ENCODE data around the gene STUM.
A peak's percentile ranks its signal among the peaks of the same experiment; 100 is the strongest.

STUM gene

GRCh38 chr1:226545836-226546596 is 2.5 kb upstream of the STUM start:
- Mint-ChIP-seq H3K27me3 (ENCODE audit: low read depth) (peaks cover 54% of the 10 kb centered on the region), H3K4me1 (ENCODE audit: low read depth) (peaks cover 9% of the 10 kb centered on the region), H3K4me3 (no peak overlapping the region), H3K9me3 (no peaks in the 10 kb centered on the region), H3K36me3 (ENCODE audit: low read depth) (no peaks in the 10 kb centered on the region), H3K27ac (no peak overlapping the region)
- DNase-seq (ENCODE audit: low spot score): no peak

GRCh38 chr1:226546926-226547325 is 1.6 kb upstream of the STUM start:
- no peak overlapping the region for H3K4me3 Mint-ChIP-seq
- no peaks in the 10 kb centered on the region for H3K9me3 Mint-ChIP-seq
- no peak for DNase-seq (ENCODE audit: low spot score)
- no peaks in the 10 kb centered on the region for H3K36me3 Mint-ChIP-seq (ENCODE audit: low read depth)
- peaks cover 9% of the 10 kb centered on the region for H3K4me1 Mint-ChIP-seq (ENCODE audit: low read depth)
- H3K27me3 Mint-ChIP-seq (ENCODE audit: low read depth): peaks cover 63% of the 10 kb centered on the region
- H3K27ac Mint-ChIP-seq: no peak overlapping the region

GRCh38 chr1:226547754-226548191 is 791 bp upstream of the STUM start:
- Mint-ChIP-seq H3K27ac (no peak overlapping the region), H3K36me3 (ENCODE audit: low read depth) (no peaks in the 10 kb centered on the region), H3K27me3 (ENCODE audit: low read depth) (peaks cover 69% of the 10 kb centered on the region), H3K4me3 (no peak overlapping the region), H3K4me1 (ENCODE audit: low read depth) (peaks cover 9% of the 10 kb centered on the region), H3K9me3 (no peaks in the 10 kb centered on the region)
- peak; percentile 40 for DNase-seq (ENCODE audit: low spot score)

GRCh38 chr1:226549094-226549936 is 751 bp downstream of the STUM start:
- Mint-ChIP-seq H3K4me1 (ENCODE audit: low read depth) (peaks cover 9% of the 10 kb centered on the region), H3K27ac (no peak overlapping the region), H3K4me3 (peak overlapping the region; percentile 32), H3K36me3 (ENCODE audit: low read depth) (no peaks in the 10 kb centered on the region), H3K27me3 (ENCODE audit: low read depth) (peaks cover 79% of the 10 kb centered on the region), H3K9me3 (no peaks in the 10 kb centered on the region)
- DNase-seq (ENCODE audit: low spot score): no peak

- Mint-ChIP-seq H3K27ac (no peak overlapping the region), H3K9me3 (no peaks in the 10 kb centered on the region), H3K36me3 (ENCODE audit: low read depth) (no peaks in the 10 kb centered on the region), H3K4me1 (ENCODE audit: low read depth) (peaks cover 9% of the 10 kb centered on the region), H3K4me3 (peak overlapping the region; percentile 55), H3K27me3 (ENCODE audit: low read depth) (peaks cover 81% of the 10 kb centered on the region)
- peak; percentile 10 for DNase-seq (ENCODE audit: low spot score)
Measured at GRCh38 chr1:226549937-226550671, 1.5 kb downstream of the STUM start.

DNA sequence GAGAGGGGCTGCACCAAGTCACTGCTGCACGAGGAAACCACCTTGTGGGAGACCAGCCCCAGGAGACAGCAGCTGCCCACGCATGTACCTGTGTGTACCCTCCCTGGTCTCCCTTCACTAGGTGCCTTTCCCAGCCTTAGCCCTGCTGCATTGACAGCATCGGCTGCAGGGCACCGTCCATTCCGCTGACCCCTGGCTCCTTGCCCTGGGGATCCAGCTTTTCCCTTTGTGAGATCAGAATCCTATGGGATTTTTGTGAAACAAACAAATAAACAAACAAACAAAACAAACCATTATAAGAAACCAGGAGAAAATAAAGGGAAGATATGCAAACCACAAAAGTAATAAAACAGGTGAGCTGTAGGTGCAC is 2.1 kb downstream of the STUM start:
- Mint-ChIP-seq H3K36me3 (ENCODE audit: low read depth) (no peaks in the 10 kb centered on the region), H3K27me3 (ENCODE audit: low read depth) (peaks cover 81% of the 10 kb centered on the region), H3K4me3 (no peak overlapping the region), H3K27ac (no peak overlapping the region), H3K4me1 (ENCODE audit: low read depth) (peaks cover 9% of the 10 kb centered on the region), H3K9me3 (no peaks in the 10 kb centered on the region)
- no peak for DNase-seq (ENCODE audit: low spot score)

- no peaks in the 10 kb centered on the region for H3K9me3 Mint-ChIP-seq
- no peaks in the 10 kb centered on the region for H3K36me3 Mint-ChIP-seq (ENCODE audit: low read depth)
- H3K27me3 Mint-ChIP-seq (ENCODE audit: low read depth): peaks cover 74% of the 10 kb centered on the region
- no peak overlapping the region for H3K27ac Mint-ChIP-seq
- H3K4me1 Mint-ChIP-seq (ENCODE audit: low read depth): peaks cover 9% of the 10 kb centered on the region
- DNase-seq (ENCODE audit: low spot score): no peak
- no peak overlapping the region for H3K4me3 Mint-ChIP-seq
Measured at GRCh38 chr1:226551299-226551698, 2.7 kb downstream of the STUM start.

DNA sequence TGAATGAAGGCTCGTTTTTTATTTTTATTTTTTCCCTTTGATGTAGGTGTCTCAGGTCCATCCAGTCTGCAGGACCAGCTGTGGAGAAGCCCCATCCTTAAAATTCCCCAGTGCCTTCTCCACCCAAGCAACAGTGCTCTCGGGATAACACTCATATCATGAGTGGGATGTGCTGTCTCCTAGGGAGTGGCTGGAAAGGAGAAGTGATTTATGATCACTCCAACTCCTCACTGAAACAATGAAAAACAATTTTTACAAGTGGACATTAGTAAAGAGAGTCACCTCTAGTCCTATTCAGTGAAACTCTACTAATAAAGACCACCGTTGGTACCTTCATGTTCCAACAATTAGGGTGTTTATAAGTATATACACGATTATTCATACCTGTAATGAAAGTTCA is 3.5 kb downstream of the STUM start:
- Mint-ChIP-seq H3K4me1 (ENCODE audit: low read depth) (peaks cover 9% of the 10 kb centered on the region), H3K36me3 (ENCODE audit: low read depth) (no peaks in the 10 kb centered on the region), H3K27me3 (ENCODE audit: low read depth) (peaks cover 69% of the 10 kb centered on the region), H3K9me3 (no peaks in the 10 kb centered on the region), H3K4me3 (no peak overlapping the region), H3K27ac (no peak overlapping the region)
- DNase-seq (ENCODE audit: low spot score): no peak

GRCh38 chr1:226553266-226553923 is 4.8 kb downstream of the STUM start:
- H3K36me3 Mint-ChIP-seq (ENCODE audit: low read depth): no peaks in the 10 kb centered on the region
- H3K27me3 Mint-ChIP-seq (ENCODE audit: low read depth): peaks cover 64% of the 10 kb centered on the region
- H3K4me1 Mint-ChIP-seq (ENCODE audit: low read depth): peaks cover 7% of the 10 kb centered on the region
- H3K27ac Mint-ChIP-seq: no peak overlapping the region
- no peak overlapping the region for H3K4me3 Mint-ChIP-seq
- H3K9me3 Mint-ChIP-seq: no peaks in the 10 kb centered on the region
- DNase-seq (ENCODE audit: low spot score): no peak

- no peak for DNase-seq (ENCODE audit: low spot score)
- Mint-ChIP-seq H3K27ac (no peak overlapping the region), H3K4me3 (no peak overlapping the region), H3K27me3 (ENCODE audit: low read depth) (peaks cover 64% of the 10 kb centered on the region), H3K4me1 (ENCODE audit: low read depth) (peaks cover 7% of the 10 kb centered on the region), H3K36me3 (ENCODE audit: low read depth) (no peaks in the 10 kb centered on the region), H3K9me3 (no peaks in the 10 kb centered on the region)
Measured at GRCh38 chr1:226553924-226554282, 5.3 kb downstream of the STUM start.

DNA sequence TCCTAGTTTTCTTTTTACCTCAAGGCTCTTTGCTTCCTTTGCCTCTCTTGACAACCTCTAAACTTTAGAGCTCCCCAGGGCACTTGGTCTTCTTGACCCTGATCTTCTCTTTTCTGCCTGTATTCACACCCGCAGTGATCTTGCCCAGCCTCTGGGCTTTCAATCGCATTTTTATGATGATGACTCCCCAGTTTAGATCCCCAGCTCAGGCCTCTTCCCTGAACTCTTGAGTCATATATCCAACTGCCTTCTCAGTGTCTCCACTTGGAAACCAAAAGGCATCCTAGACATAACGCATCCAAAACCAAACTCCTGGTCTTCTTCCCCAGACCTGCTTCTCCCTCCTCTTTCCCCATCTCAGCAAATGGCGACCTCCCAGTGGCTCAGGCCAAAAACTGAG is 6.5 kb downstream of the STUM start:
- no peak for DNase-seq (ENCODE audit: low spot score)
- Mint-ChIP-seq H3K4me1 (ENCODE audit: low read depth) (peaks cover 2% of the 10 kb centered on the region), H3K4me3 (no peak overlapping the region), H3K27me3 (ENCODE audit: low read depth) (peaks cover 56% of the 10 kb centered on the region), H3K27ac (no peak overlapping the region), H3K36me3 (ENCODE audit: low read depth) (no peaks in the 10 kb centered on the region), H3K9me3 (no peaks in the 10 kb centered on the region)

GRCh38 chr1:226557424-226557823 is 8.9 kb downstream of the STUM start:
- no peak overlapping the region for H3K4me3 Mint-ChIP-seq
- no peaks in the 10 kb centered on the region for H3K9me3 Mint-ChIP-seq
- no peak overlapping the region for H3K27ac Mint-ChIP-seq
- no peak for DNase-seq (ENCODE audit: low spot score)
- H3K4me1 Mint-ChIP-seq (ENCODE audit: low read depth): no peaks in the 10 kb centered on the region
- no peaks in the 10 kb centered on the region for H3K36me3 Mint-ChIP-seq (ENCODE audit: low read depth)
- H3K27me3 Mint-ChIP-seq (ENCODE audit: low read depth): peaks cover 40% of the 10 kb centered on the region

GRCh38 chr1:226558036-226558650 is 9.6 kb downstream of the STUM start:
- Mint-ChIP-seq H3K9me3 (no peaks in the 10 kb centered on the region), H3K27me3 (ENCODE audit: low read depth) (peaks cover 33% of the 10 kb centered on the region), H3K4me3 (no peak overlapping the region), H3K27ac (no peak overlapping the region), H3K4me1 (ENCODE audit: low read depth) (no peaks in the 10 kb centered on the region), H3K36me3 (ENCODE audit: low read depth) (no peaks in the 10 kb centered on the region)
- DNase-seq (ENCODE audit: low spot score): no peak

Data from T-helper 2 cell treated with Interferon-gamma antibody and Interleukin-4, amounts not matched to agents 5 μg/mL and 100 μg/mL, for 36 hours (primary cell).